ENCODE results near the gene ANKRD36B.
"Not testable (repeated sequence)": the region's sequence is repeated elsewhere in the genome, so short reads cannot be mapped to it uniquely, and the experiment has no call there.

- TF ChIP-seq, protein P1, sequence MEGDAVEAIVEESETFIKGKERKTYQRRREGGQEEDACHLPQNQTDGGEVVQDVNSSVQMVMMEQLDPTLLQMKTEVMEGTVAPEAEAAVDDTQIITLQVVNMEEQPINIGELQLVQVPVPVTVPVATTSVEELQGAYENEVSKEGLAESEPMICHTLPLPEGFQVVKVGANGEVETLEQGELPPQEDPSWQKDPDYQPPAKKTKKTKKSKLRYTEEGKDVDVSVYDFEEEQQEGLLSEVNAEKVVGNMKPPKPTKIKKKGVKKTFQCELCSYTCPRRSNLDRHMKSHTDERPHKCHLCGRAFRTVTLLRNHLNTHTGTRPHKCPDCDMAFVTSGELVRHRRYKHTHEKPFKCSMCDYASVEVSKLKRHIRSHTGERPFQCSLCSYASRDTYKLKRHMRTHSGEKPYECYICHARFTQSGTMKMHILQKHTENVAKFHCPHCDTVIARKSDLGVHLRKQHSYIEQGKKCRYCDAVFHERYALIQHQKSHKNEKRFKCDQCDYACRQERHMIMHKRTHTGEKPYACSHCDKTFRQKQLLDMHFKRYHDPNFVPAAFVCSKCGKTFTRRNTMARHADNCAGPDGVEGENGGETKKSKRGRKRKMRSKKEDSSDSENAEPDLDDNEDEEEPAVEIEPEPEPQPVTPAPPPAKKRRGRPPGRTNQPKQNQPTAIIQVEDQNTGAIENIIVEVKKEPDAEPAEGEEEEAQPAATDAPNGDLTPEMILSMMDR (IDR thresholded peaks at IDR 0.05; ENCODE audit: borderline replicate concordance, extremely low read depth, low read length, poor library complexity, severe bottlenecking): not testable (repeated sequence)
- TF ChIP-seq EZH2 (IDR thresholded peaks at IDR 0.05; ENCODE audit: borderline replicate concordance, low read depth, low read length, severe bottlenecking): not testable (repeated sequence)
Observed at GRCh38 chr2:97550498-97550897, 39.2 kb downstream of the ANKRD36B start.

All from DND-41 (cell line).